A673 (cell line): ENCODE data around the gene MYMK. TPM values are rescaled to one million over a fixed set of nuclear protein-coding genes. Genes with fewer than 3 reads are reported as not detected.

ENCODE experiments used
- BruUV-seq: library from RNA; stranded (reverse); fragments of 400-500 nt; replicated peaks from 2 replicates; lab custom pipeline; 2021; lab: Mats Ljungman, UMichigan
- CTCF ChIA-PET: fragments of 300-600 bp; sonication (Branson Sonifier 250); formaldehyde crosslinking; loops from one replicate; lab custom pipeline; 2022; ENCODE audit warnings: antibody characterized with exemption; lab: Charles Lee
- POLR2A ChIA-PET: fragments of 300-600 bp; sonication (Branson Sonifier 250); formaldehyde crosslinking; loops from one replicate; lab custom pipeline; 2022; ENCODE audit warnings: antibody characterized with exemption; ENCODE audit not compliant: low non-redundant PET; lab: Charles Lee
- DNase-seq: peaks from one replicate; pipeline ENCODE4 v3.0.0-alpha.2; 2015; ENCODE audit warnings: low spot score
- H3K27ac ChIP-seq: fragments of 200-600 bp; sonication (generic); 2 replicates; pipeline ENCODE4 v1.5.1; 2016; ENCODE audit warnings: mixed run types, low read depth, mild to moderate bottlenecking, mixed read lengths, antibody characterized with exemption, low read length; ENCODE audit not compliant: poor library complexity, severe bottlenecking
- H3K27me3 ChIP-seq: fragments of 200-600 bp; sonication (generic); replicated peaks from 2 replicates; pipeline ENCODE4 v1.6.1; 2017; ENCODE audit warnings: mixed run types, low read depth, mild to moderate bottlenecking, mixed read lengths, antibody characterized with exemption, low read length; ENCODE audit not compliant: insufficient read depth, poor library complexity
- H3K36me3 ChIP-seq: fragments of 200-600 bp; sonication (generic); 2 replicates; pipeline ENCODE4 v1.6.1; 2016; ENCODE audit warnings: mixed run types, mild to moderate bottlenecking, mixed read lengths, antibody characterized with exemption, low read length; ENCODE audit not compliant: insufficient read depth, poor library complexity, severe bottlenecking
- H3K4me1 ChIP-seq: fragments of 200-600 bp; sonication (generic); 2 replicates; pipeline ENCODE4 v1.6.1; 2017; ENCODE audit warnings: mixed run types, mild to moderate bottlenecking, mixed read lengths, antibody characterized with exemption, low read length; ENCODE audit not compliant: insufficient read depth, poor library complexity, severe bottlenecking
- H3K4me3 ChIP-seq: fragments of 200-600 bp; sonication (generic); 2 replicates; pipeline ENCODE4 v1.5.1; 2016; ENCODE audit warnings: low read depth, mixed run types, mild to moderate bottlenecking, mixed read lengths, low read length; ENCODE audit not compliant: poor library complexity, severe bottlenecking
- H3K9me3 ChIP-seq: fragments of 200-600 bp; sonication (generic); 2 replicates; pipeline ENCODE4 v1.6.1; 2016; ENCODE audit warnings: mixed run types, low read depth, mild to moderate bottlenecking, mixed read lengths, antibody characterized with exemption, low read length; ENCODE audit not compliant: poor library complexity, severe bottlenecking
- EZH2 ChIP-seq: fragments of 200-600 bp; sonication (generic); IDR thresholded peaks from 2 replicates; pipeline ENCODE4 v1.6.1; 2017; ENCODE audit warnings: borderline replicate concordance, low read depth, mild to moderate bottlenecking, mixed read lengths, antibody characterized with exemption, low read length; ENCODE audit not compliant: poor library complexity, severe bottlenecking
- intact Hi-C: fragments of 100-400 bp; cut with micrococcal nuclease; formaldehyde crosslinking; loops from one replicate; pipeline ENCODE4 v1.10.0; 2022; ENCODE audit not compliant: unreplicated experiment
- total RNA-seq: library from RNA; stranded (reverse); gene quantifications from 2 replicates; pipeline ENCODE4 v1.2.3, GENCODE V29; 2021
- TF ChIP-seq, protein P1 (sequence below): fragments of 300-800, 200-600 bp; sonication (generic); conservative IDR thresholded peaks from 2 replicates; pipeline ENCODE4 v1.5.1; 2017; ENCODE audit warnings: low read depth, mild to moderate bottlenecking, antibody characterized with exemption, low read length, moderate library complexity, mixed read lengths

Gene MYMK
- total RNA-seq, 1 experiment from 2014 or later, result not detected

DNA sequence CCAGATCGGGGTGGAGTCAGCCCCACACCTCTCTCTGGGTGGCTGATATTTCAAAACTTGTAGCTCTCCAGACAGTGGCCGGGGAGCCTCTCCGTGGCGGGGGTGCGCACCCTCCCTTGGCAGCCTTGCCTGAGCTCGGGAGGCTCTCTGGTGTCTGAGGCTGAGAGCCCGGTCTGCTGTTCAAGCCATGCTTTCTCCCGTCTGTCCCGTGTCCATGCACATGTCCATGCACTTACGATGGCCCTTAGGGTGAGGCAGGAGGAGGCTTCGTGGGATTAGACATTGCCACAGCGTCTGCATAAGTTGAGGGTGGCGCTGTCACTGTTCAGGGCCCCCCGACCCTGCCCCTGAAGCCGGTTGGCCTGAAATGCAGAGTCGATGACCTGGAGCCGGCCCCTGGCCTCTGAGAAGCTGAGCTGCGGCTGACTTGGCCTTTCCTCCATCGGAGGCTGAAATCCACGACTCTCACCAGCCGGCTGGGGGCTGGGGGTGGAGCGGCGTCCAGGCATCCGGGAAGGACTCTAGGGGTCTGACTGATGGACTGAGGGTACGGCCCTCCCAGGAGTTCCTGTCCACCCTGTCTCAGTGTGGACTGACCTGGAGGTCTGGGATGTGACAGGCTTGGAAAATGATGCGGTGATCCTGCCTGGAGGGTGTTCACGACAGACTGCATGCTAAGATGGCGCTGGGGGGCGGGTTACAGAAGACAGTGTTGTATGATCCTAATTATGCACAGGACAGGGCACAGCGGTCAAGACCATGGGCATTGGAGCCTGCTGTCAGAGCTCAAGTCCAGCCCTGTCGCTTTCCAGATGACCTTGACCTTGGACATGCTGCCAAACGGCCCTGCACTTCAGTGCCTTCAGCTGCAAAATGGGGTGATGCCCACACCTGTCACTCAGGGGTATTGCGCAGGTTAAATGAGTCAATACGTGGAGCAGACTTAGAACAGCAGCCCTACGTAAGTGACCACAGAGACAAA, 27.6 kb downstream of the MYMK start:
- DNase-seq, result no peak
- CTCF ChIA-PET, result interaction anchor here (1.6 kb wide), 1 partner anchor 11 kb away, joined by 3 read pairs; no protein-coding TSS in a partner anchor

DNA sequence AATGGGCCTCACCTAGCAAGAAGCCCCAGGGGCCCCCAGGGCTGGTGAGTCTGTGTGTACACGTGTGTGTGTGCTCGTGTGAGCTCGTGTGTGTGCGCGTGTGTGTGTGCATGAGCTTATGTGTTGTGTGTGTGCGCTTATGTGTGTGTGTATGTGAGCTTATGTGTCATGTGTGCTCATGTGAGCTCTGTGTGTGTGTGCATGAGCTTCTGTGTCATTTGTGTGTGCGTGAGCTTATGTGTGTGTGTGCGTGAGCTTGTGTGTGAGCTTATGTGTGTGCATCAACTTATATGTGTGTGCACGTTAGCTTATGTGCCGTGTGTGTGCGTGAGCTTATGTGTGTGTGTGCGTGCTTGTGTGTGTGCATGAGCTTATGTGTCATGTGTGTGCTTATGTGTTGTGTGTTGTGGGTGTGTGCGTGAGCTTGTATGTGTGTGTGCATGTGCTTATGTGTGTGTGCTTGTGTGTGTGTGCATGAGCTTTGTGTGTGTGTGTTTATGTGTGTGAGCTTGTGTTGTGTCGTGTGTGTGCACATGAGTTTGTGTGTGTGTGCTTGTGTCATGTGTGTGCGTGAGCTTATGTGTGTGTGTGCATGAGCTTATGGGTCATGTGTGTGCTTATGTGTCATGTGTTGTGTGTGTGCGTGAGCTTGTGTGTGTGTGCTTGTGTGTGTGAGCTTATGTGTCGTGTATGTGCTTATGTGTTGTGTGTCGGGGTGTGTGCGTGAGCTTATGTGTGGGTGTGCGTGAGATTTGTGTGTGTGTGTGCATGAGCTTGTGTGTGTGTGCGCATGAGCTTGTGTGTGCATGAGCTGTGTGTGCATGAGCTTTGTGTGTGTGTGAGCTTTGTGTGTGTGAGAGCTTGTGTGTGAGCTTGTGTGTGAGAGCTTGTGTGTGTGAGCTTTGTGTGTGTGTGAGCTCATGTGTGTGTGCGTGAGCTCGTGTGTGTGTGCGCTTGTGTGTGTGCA, 29.1 kb downstream of the MYMK start:
- H3K4me1 ChIP-seq, result no peaks in the 10 kb centered on the region
- intact Hi-C loops, result no loop called here
- H3K27ac ChIP-seq, result no peak overlapping the region
- ChIA-PET POLR2A (no interaction called here), CTCF (interaction anchor here (1.6 kb wide), 1 partner anchor 9 kb away, joined by 3 read pairs; no protein-coding TSS in a partner anchor)
- no peak for TF ChIP-seq EZH2
- TF ChIP-seq, protein P1, sequence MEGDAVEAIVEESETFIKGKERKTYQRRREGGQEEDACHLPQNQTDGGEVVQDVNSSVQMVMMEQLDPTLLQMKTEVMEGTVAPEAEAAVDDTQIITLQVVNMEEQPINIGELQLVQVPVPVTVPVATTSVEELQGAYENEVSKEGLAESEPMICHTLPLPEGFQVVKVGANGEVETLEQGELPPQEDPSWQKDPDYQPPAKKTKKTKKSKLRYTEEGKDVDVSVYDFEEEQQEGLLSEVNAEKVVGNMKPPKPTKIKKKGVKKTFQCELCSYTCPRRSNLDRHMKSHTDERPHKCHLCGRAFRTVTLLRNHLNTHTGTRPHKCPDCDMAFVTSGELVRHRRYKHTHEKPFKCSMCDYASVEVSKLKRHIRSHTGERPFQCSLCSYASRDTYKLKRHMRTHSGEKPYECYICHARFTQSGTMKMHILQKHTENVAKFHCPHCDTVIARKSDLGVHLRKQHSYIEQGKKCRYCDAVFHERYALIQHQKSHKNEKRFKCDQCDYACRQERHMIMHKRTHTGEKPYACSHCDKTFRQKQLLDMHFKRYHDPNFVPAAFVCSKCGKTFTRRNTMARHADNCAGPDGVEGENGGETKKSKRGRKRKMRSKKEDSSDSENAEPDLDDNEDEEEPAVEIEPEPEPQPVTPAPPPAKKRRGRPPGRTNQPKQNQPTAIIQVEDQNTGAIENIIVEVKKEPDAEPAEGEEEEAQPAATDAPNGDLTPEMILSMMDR, result no peak
- no peak overlapping the region for H3K4me3 ChIP-seq
- DNase-seq, result no peak
- no peaks in the 10 kb centered on the region for H3K36me3 ChIP-seq
- no TSS peak for BruUV-seq
- no peaks in the 10 kb centered on the region for H3K27me3 ChIP-seq
- no peaks in the 10 kb centered on the region for H3K9me3 ChIP-seq

More for the DNA sequence above, 27.6 kb downstream of the MYMK start:
- TF ChIP-seq, protein P1, result no peak
- no peak for TF ChIP-seq EZH2
- no TSS peak for BruUV-seq
- POLR2A ChIA-PET, result no interaction called here
- Histone ChIP-seq H3K36me3 (no peaks in the 10 kb centered on the region), H3K4me3 (no peak overlapping the region), H3K27me3 (no peaks in the 10 kb centered on the region), H3K27ac (no peak overlapping the region), H3K4me1 (no peaks in the 10 kb centered on the region), H3K9me3 (peaks cover 7% of the 10 kb centered on the region)
- intact Hi-C loops, result no loop called here

DNA sequence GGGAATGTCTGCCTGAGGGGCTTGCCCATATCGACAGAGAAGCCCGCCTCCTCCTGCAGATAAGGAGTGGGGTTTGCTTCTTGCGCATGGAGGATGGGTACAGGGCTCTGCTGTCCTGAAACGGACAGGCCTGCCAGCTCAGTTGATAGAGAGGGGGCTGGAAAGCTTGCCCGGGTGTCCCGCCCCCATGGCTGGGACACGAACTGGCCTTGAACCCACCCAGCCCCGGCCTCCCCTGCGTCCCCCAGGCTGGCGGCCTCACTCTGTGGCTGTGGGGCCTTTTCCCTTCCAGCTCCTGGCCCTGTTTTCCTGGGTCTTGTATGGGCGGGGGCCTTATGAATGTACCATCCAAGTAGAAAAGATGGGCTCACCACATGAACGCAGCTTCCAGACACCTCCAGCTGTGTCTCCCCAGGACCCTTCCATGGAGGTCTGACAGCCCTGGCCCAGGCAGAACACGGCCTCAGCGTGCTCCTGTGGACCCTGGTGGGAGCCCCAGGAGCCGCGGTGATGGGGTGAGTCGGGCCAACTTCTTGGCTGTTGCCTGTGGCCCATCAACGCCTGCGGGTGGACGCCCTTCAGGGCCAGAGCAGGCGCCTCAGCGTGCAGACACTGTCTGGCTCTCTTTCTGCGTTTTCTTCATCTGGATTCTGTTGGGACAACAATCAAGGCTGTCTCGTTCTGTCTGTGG, 30.0 kb downstream of the MYMK start:
- no peaks in the 10 kb centered on the region for H3K4me1 ChIP-seq
- no peaks in the 10 kb centered on the region for H3K27me3 ChIP-seq
- DNase-seq, result no peak
- H3K27ac ChIP-seq, result no peak overlapping the region
- H3K4me3 ChIP-seq, result no peak overlapping the region
- no peaks in the 10 kb centered on the region for H3K9me3 ChIP-seq
- no TSS peak for BruUV-seq
- ChIA-PET POLR2A (no interaction called here), CTCF (no interaction called here)
- intact Hi-C loops, result no loop called here
- TF ChIP-seq EZH2, result no peak
- TF ChIP-seq, protein P1, result no peak
- no peaks in the 10 kb centered on the region for H3K36me3 ChIP-seq
